HK-2 (cell line): ENCODE measurements around the gene MTERF2.

Source experiments
- DNase-seq: peaks from one replicate; pipeline ENCODE4 v3.0.0-alpha.2; 2018; ENCODE audit not compliant: unreplicated experiment

The MTERF2 gene

DNA sequence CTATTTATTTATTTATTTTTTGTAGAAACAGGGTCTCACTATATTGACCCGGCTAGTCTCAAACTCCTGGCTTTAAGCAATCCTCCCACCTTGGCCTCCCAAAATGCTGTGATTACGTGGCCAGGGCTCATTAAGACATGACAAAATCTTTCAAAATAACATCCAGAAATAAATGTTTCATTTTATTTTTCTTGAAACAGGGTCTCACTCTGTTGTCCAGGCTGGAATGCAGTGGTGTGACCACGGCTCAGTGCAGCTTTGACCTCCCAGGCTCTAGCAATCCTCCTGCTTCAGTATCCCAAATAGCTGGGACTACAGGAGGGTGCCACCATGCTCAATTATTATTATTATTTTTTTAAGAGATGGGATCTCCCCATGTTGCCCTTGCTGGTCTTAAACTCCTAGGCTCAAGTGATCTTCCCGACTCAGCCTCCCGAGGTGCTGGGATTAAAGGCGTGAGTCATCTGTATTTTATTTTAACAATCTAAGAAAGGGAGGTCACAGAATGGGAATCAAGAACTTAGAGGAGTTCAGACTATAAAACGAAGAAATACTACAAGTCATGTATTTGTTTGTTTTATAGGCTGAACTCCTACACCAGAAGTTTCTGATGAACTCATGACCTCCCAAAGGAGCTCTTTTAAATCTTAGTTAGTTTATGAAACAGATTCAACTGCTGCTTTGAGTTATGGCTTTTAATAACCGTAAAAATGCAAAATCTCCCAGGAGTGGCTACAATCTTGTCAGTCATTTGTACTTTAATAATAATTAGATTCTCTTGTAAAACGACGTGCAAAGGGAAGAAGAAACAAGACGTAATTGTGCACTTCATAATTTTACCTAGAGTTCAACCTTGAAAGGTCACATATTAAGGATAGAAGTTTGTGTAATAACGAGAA lies 33.3 kb downstream of the MTERF2 start:
- DNase-seq: no peak

- no peak for DNase-seq
Observed at GRCh38 chr12:106950591-106950990, 36.4 kb downstream of the MTERF2 start.

DNA sequence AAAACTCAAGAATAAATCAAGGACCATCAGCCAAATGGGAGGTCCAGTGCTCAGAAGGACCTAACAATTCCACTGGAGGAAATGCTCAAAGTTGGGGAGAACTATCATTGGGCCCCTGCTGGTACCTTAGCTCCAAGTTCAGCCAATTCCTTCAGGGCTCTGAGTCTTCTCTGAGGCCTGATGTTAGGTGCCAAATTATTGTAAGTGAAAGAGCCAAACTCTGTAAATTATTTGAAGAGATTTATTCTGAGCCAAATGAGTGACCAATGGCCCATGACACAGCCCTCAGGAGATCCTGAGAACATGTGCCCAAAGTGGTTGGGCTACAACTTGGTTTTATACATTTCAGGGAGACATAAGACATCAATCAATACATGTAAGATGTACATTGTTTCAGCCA lies 39.5 kb downstream of the MTERF2 start:
- DNase-seq: no peak

DNA sequence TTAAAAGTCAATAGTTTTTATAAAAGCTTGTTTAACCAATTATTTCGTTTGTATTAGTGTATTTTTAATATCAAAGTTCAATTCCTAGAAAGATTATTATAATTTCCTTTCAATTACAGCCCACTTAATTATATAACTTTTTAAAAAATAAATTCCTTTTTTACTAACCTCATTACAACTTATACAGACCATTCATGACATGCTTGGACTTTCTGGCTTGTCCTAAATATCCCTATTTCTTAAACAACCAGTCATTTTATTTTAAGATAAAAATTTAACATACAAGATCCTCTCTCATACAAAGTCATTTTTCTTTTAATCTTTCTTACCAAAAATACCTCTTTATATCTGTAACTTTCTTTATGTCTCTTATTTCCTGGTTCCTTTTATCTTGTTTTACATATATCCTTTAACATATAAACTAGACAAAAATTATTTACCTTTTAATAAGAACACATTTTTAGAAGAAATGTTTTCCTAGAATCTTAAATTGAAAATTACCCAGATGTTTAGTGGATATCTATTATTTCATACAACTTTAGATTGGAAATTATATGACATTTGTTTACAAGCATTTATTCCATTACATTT lies 41.6 kb downstream of the MTERF2 start:
- no peak for DNase-seq

GRCh38 chr12:106942775-106943174 lies 44.2 kb downstream of the MTERF2 start:
- no peak for DNase-seq

- no peak for DNase-seq
Observed at GRCh38 chr12:106941481-106942156, 45.3 kb downstream of the MTERF2 start.

DNA sequence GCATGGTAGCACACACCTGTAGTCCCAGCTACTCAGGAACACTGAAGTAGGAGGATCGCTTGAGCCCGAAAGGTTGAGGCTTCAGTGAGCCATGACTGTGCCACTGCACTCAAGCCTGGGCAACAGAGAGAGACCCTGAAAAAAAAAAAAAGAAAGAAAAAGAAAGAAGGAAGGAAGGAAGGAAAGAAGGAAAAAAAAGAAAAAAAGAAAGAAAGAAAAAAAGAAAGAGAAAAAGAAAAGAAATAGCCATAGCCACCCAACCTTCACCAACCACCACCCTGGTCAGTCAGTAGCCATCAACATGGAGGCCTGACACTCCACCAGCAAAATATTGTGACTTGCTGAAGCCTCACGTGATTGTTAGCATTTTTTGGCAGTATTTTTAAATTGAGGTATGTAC lies 52.7 kb downstream of the MTERF2 start:
- no peak for DNase-seq
